GM12864 (cell line): ENCODE results near the gene SPATA17.

ENCODE experiments used
- DNase-seq: peaks from one replicate; pipeline ENCODE4 v3.0.0-alpha.2; 2011; ENCODE audit warnings: low read depth
- H3K4me3 ChIP-seq: 2 replicates; pipeline ENCODE4 v1.5.1; 2011; ENCODE audit warnings: mild to moderate bottlenecking, low read depth, low read length, control low read depth
- CTCF ChIP-seq: IDR thresholded peaks from 2 replicates; pipeline ENCODE4 v1.5.1; 2011; ENCODE audit warnings: low read depth, mild to moderate bottlenecking, moderate library complexity, low read length, control low read depth, inconsistent platforms; ENCODE audit errors: missing control alignments

Gene SPATA17

DNA sequence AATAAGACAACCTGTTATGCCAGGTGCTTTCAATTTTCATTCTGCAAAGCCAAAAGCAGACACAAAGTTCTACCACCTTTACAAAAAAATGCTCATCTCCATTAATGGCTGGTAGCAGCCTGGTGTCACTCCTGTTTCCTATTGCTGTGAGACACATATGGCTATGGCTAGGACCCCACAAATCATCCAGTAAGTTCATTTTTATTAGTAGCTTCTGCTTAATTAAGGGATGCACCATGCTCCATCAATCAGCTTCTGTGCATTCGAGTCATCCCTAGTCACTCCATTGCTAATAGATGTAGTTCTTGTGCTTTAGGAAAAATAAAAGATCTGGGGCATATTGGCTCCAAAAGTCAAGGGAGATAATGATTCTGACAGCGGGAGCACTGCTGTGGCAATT is 257.2 kb downstream of the SPATA17 start:
- no peak for DNase-seq
- no peak for TF ChIP-seq CTCF
- H3K4me3 ChIP-seq: no peak overlapping the region

DNA sequence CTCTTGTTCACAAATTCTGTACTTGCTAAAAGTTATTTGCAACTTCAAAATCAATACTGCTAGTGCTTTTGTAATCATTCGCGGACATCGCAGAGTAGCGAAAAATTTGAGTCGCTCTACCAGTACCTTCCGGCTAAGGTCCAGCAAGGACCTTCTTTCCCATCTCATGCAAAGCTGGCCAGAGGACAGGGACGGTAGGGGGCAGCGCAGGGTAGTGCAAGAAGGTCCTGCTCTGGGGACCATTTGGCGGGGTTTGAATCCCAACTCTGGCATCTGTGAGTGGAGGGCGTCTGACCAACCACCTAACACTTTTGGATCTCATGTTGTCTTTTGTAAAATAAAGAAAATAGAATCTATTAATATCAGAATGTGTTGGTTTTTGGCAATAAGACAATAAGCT is 258.3 kb downstream of the SPATA17 start:
- TF ChIP-seq CTCF: no peak
- H3K4me3 ChIP-seq: no peak overlapping the region
- DNase-seq: no peak

- no peak overlapping the region for H3K4me3 ChIP-seq
- no peak for DNase-seq
- no peak for TF ChIP-seq CTCF
Measured at GRCh38 chr1:217891966-217892365, 260.8 kb downstream of the SPATA17 start.

DNA sequence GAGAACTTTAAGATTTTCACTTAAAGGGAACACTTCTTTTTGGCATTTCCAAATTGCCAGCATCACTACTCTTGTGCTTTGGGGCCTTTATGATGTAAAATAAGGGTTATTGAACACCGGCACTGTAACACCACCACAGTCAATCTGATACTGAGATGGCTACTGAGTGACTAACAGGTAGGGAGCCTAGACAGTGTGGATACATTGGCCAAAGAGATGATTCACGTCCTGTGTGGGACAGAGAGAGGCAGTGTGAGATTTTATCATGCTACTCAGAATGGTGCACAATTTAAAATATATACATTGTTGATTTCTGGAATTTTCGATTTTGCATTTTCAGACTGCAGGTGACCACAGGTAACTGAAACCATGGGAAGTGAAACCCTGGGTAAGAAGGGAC is 261.6 kb downstream of the SPATA17 start:
- no peak for DNase-seq
- H3K4me3 ChIP-seq: no peak overlapping the region
- no peak for TF ChIP-seq CTCF

DNA sequence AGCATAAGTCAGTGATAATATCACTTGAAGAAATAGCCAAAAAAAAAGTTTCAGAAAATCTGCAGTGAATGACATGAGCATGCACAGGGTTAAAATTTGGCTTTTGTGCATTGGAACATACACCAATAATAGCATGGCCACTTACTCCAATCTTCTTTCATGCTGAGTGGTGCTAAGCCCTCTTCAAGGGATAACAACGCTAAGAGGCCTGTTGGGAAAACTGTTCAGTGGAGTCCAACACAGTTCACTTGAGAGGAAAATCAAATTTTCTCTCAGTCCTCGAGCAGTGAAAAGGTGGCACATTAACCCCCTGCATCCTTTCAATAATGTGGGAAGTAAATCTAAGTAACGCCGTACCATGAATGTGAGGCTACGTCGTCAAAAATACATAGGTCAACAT is 264.7 kb downstream of the SPATA17 start:
- TF ChIP-seq CTCF: no peak
- no peak for DNase-seq
- no peak overlapping the region for H3K4me3 ChIP-seq

- no peak for TF ChIP-seq CTCF
- H3K4me3 ChIP-seq: no peak overlapping the region
- no peak for DNase-seq
Measured at GRCh38 chr1:217896490-217896889, 265.3 kb downstream of the SPATA17 start.

DNA sequence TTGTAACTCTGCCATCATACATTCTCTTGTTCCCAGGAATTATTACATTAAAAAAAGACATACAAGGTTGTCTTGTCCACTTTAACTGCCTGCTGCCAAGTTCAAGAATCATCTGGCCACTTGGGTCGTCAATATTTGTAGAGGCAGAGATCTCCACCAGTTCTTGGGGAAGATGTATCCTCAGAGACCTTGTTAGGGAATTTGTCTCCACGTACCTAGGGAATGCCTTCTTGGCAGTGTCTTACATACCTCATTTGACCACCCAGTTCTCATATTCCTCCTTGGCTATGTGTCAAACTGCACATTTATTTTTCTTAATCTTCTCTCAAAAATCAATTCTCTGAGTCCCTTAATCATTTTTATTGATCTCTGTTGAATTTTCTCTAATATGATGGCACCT is 266.0 kb downstream of the SPATA17 start:
- no peak for DNase-seq
- no peak for TF ChIP-seq CTCF
- no peak overlapping the region for H3K4me3 ChIP-seq
